Large intestine (tissue), 3 donors: Measurements from ENCODE around the gene LAIR2. TPM values are rescaled to one million over a fixed set of nuclear protein-coding genes. Genes with fewer than 3 reads are reported as not detected.

Source experiments
- DNase-seq, 2 donors: peaks; one replicate each; pipeline versions ENCODE4 v3.0.0 to v3.0.0-alpha.2; 2013
- H3K27ac ChIP-seq: one replicate; pipeline ENCODE4 v1.5.1; 2013; ENCODE audit warnings: low read length
- H3K27me3 ChIP-seq: 2 replicates; pipeline ENCODE4 v1.6.1; 2013; ENCODE audit warnings: low read length; ENCODE audit not compliant: control insufficient read depth, insufficient read depth
- H3K36me3 ChIP-seq: 2 replicates; pipeline ENCODE4 v1.6.1; 2013; ENCODE audit warnings: low read length; ENCODE audit not compliant: control insufficient read depth, insufficient read depth
- H3K4me1 ChIP-seq: one replicate; pipeline ENCODE4 v1.6.1; 2013; ENCODE audit warnings: low read length; ENCODE audit not compliant: control insufficient read depth, insufficient read depth
- H3K4me3 ChIP-seq: one replicate; pipeline ENCODE4 v1.5.1; 2013; ENCODE audit warnings: low read length
- H3K9me3 ChIP-seq: one replicate; pipeline ENCODE4 v1.6.1; 2013; ENCODE audit warnings: mild to moderate bottlenecking, low read depth, low read length, moderate library complexity; ENCODE audit not compliant: control insufficient read depth
- WGBS: methylation state at CpG from one replicate; pipeline ENCODE4 v1.1.5; 2013; ENCODE audit warnings: low lambda C conversion rate; ENCODE audit not compliant: insufficient coverage; 5-methylcytosine and 5-hydroxymethylcytosine counted together
- polyA plus RNA-seq: library from polyadenylated mRNA; unstranded; fragments of 120-200 nt; gene quantifications from one replicate; pipeline ENCODE4 v1.2.1, GENCODE V29; 2013

The LAIR2 gene
- polyA plus RNA-seq, 1 donor = 0.09 TPM

GRCh38 chr19:54533476-54533875, 30.8 kb downstream of the LAIR2 start:
- Histone ChIP-seq H3K9me3 (no peaks in the 10 kb centered on the region), H3K27ac (no peak overlapping the region), H3K4me1 (no peaks in the 10 kb centered on the region), H3K27me3 (no peaks in the 10 kb centered on the region), H3K4me3 (no peak overlapping the region), H3K36me3 (no peaks in the 10 kb centered on the region)
- WGBS = no CpG with 5 or more reads among the region's 8 CpGs
- DNase-seq = no peak

GRCh38 chr19:54534156-54534555, 31.5 kb downstream of the LAIR2 start:
- DNase-seq = no peak
- Histone ChIP-seq H3K27ac (no peak overlapping the region), H3K4me3 (no peak overlapping the region), H3K9me3 (no peaks in the 10 kb centered on the region), H3K4me1 (no peaks in the 10 kb centered on the region), H3K27me3 (no peaks in the 10 kb centered on the region), H3K36me3 (no peaks in the 10 kb centered on the region)
- WGBS = no CpG with 5 or more reads among the region's 8 CpGs

- H3K36me3 ChIP-seq = no peaks in the 10 kb centered on the region
- H3K4me1 ChIP-seq = no peaks in the 10 kb centered on the region
- no peaks in the 10 kb centered on the region for H3K9me3 ChIP-seq
- no peak overlapping the region for H3K27ac ChIP-seq
- no peaks in the 10 kb centered on the region for H3K27me3 ChIP-seq
- WGBS = no CpG with 5 or more reads among the region's 9 CpGs
- H3K4me3 ChIP-seq = no peak overlapping the region
- no peak for DNase-seq
Measured at GRCh38 chr19:54535601-54536000, 33.0 kb downstream of the LAIR2 start.

- no peak overlapping the region for H3K4me3 ChIP-seq
- H3K27ac ChIP-seq = no peak overlapping the region
- DNase-seq = no peak
- no peaks in the 10 kb centered on the region for H3K4me1 ChIP-seq
- H3K27me3 ChIP-seq = no peaks in the 10 kb centered on the region
- H3K9me3 ChIP-seq = no peaks in the 10 kb centered on the region
- no peaks in the 10 kb centered on the region for H3K36me3 ChIP-seq
- WGBS = no CpG with 5 or more reads among the region's 9 CpGs
Measured at GRCh38 chr19:54536956-54537355, 34.3 kb downstream of the LAIR2 start.

GRCh38 chr19:54541712-54542111, 39.1 kb downstream of the LAIR2 start:
- no peak for DNase-seq
- WGBS = 33% methylated on average over 1 of the region's 2 CpGs
- H3K27me3 ChIP-seq = no peaks in the 10 kb centered on the region
- H3K4me1 ChIP-seq = no peaks in the 10 kb centered on the region
- no peak overlapping the region for H3K4me3 ChIP-seq
- H3K9me3 ChIP-seq = no peaks in the 10 kb centered on the region
- H3K27ac ChIP-seq = no peak overlapping the region
- no peaks in the 10 kb centered on the region for H3K36me3 ChIP-seq

GRCh38 chr19:54548806-54549205, 46.2 kb downstream of the LAIR2 start:
- Histone ChIP-seq H3K4me3 (no peak overlapping the region), H3K36me3 (no peaks in the 10 kb centered on the region), H3K9me3 (peaks cover 14% of the 10 kb centered on the region), H3K4me1 (no peaks in the 10 kb centered on the region), H3K27ac (no peak overlapping the region), H3K27me3 (no peaks in the 10 kb centered on the region)
- DNase-seq = no peak
- no CpG with 5 or more reads among the region's 16 CpGs for WGBS

- Histone ChIP-seq H3K4me1 (no peaks in the 10 kb centered on the region), H3K9me3 (peaks cover 14% of the 10 kb centered on the region), H3K27ac (no peak overlapping the region), H3K36me3 (no peaks in the 10 kb centered on the region), H3K4me3 (no peak overlapping the region), H3K27me3 (no peaks in the 10 kb centered on the region)
- no CpG with 5 or more reads among the region's 14 CpGs for WGBS
- no peak for DNase-seq
Measured at GRCh38 chr19:54549224-54549623, 46.6 kb downstream of the LAIR2 start.

GRCh38 chr19:54551293-54551692, 48.7 kb downstream of the LAIR2 start:
- H3K4me1 ChIP-seq = no peaks in the 10 kb centered on the region
- no peak for DNase-seq
- peaks cover 14% of the 10 kb centered on the region for H3K9me3 ChIP-seq
- H3K4me3 ChIP-seq = no peak overlapping the region
- H3K27ac ChIP-seq = no peak overlapping the region
- no peaks in the 10 kb centered on the region for H3K27me3 ChIP-seq
- 93% methylated on average over 2 of the region's 6 CpGs for WGBS
- no peaks in the 10 kb centered on the region for H3K36me3 ChIP-seq

GRCh38 chr19:54551950-54552912, 49.6 kb downstream of the LAIR2 start:
- Histone ChIP-seq H3K4me1 (no peaks in the 10 kb centered on the region), H3K36me3 (no peaks in the 10 kb centered on the region), H3K9me3 (peaks cover 14% of the 10 kb centered on the region), H3K27me3 (no peaks in the 10 kb centered on the region), H3K27ac (no peak overlapping the region), H3K4me3 (no peak overlapping the region)
- no CpG with 5 or more reads among the region's 22 CpGs for WGBS
- DNase-seq = no peak

GRCh38 chr19:54552913-54553310, 50.3 kb downstream of the LAIR2 start:
- WGBS = no CpG with 5 or more reads among the region's 15 CpGs
- peaks cover 14% of the 10 kb centered on the region for H3K9me3 ChIP-seq

GRCh38 chr19:54554006-54554405, 51.4 kb downstream of the LAIR2 start:
- Histone ChIP-seq H3K27ac (no peak overlapping the region), H3K4me3 (no peak overlapping the region), H3K36me3 (no peaks in the 10 kb centered on the region), H3K9me3 (peaks cover 14% of the 10 kb centered on the region), H3K27me3 (no peaks in the 10 kb centered on the region), H3K4me1 (no peaks in the 10 kb centered on the region)
- no peak for DNase-seq
- no CpG with 5 or more reads among the region's 10 CpGs for WGBS

More at GRCh38 chr19:54552913-54553310, 50.3 kb downstream of the LAIR2 start:
- no peak overlapping the region for H3K27ac ChIP-seq
- no peak overlapping the region for H3K4me3 ChIP-seq
- DNase-seq = no peak
- no peaks in the 10 kb centered on the region for H3K36me3 ChIP-seq
- H3K4me1 ChIP-seq = no peaks in the 10 kb centered on the region
- no peaks in the 10 kb centered on the region for H3K27me3 ChIP-seq
